Body of pancreas (tissue), 4 donors: ENCODE measurements around the gene CCDC27.

Experiments
- POLR2A ChIP-seq, 3 donors: fragments of 450-650 bp; IDR thresholded peaks; one replicate each; pipeline ENCODE4 v1.6.1; 2016; ENCODE audit warnings: antibody characterized with exemption in 3 of 3, mild to moderate bottlenecking in 2 of 3
- TF ChIP-seq, protein P1 (sequence below), 7 experiments: fragments of 450-650 bp in 4 of 7; fragments of 200-600 bp in 3 of 7; sonication (generic) in 3 of 7; IDR thresholded peaks; one replicate each; pipeline ENCODE4 v1.5.1; 2016 to 2019; ENCODE audit warnings: antibody characterized with exemption in 7 of 7

GRCh38 chr1:3803905-3804626 lies 51.8 kb downstream of the CCDC27 start:
- TF ChIP-seq, protein P1, sequence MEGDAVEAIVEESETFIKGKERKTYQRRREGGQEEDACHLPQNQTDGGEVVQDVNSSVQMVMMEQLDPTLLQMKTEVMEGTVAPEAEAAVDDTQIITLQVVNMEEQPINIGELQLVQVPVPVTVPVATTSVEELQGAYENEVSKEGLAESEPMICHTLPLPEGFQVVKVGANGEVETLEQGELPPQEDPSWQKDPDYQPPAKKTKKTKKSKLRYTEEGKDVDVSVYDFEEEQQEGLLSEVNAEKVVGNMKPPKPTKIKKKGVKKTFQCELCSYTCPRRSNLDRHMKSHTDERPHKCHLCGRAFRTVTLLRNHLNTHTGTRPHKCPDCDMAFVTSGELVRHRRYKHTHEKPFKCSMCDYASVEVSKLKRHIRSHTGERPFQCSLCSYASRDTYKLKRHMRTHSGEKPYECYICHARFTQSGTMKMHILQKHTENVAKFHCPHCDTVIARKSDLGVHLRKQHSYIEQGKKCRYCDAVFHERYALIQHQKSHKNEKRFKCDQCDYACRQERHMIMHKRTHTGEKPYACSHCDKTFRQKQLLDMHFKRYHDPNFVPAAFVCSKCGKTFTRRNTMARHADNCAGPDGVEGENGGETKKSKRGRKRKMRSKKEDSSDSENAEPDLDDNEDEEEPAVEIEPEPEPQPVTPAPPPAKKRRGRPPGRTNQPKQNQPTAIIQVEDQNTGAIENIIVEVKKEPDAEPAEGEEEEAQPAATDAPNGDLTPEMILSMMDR (IDR thresholded peaks at IDR 0.05) = no peak
- TF ChIP-seq POLR2A (IDR thresholded peaks at IDR 0.05) = no peak
